IMR-90 (cell line): ENCODE results near the gene ACOT9. TPM values are rescaled to one million over a fixed set of nuclear protein-coding genes. Genes with fewer than 3 reads are reported as not detected.
"Not testable (repeated sequence)": the region's sequence is repeated elsewhere in the genome, so short reads cannot be mapped to it uniquely, and the experiment has no call there.

Experiments
- ATAC-seq: fragments of 200-7000 bp; cut with Tn5 transposase; 2 replicates; pipeline ENCODE4 v1.9.1; 2020; ENCODE audit warnings: low read depth, mild to moderate bottlenecking, moderate library complexity
- BruUV-seq: library from RNA; stranded (reverse); fragments of 400-500 nt; replicated peaks from 2 replicates; lab custom pipeline; 2021; lab: Mats Ljungman, UMichigan
- CTCF ChIA-PET: fragments of 300-600 bp; formaldehyde crosslinking; extraction: SDS; loops from one replicate; lab custom pipeline; 2021; ENCODE audit warnings: antibody characterized with exemption; lab: Yijun Ruan, JAX
- POLR2A ChIA-PET: fragments of 300-600 bp; sonication (Branson Sonifier 250); formaldehyde crosslinking; loops from one replicate; lab custom pipeline; 2022; ENCODE audit warnings: antibody characterized with exemption; ENCODE audit not compliant: unreplicated experiment; lab: Charles Lee
- DNase-seq: peaks from one replicate; pipeline ENCODE4 v3.0.0; 2013
- H2AFZ ChIP-seq: replicated peaks from 2 replicates; pipeline ENCODE3; 2013; ENCODE audit warnings: low read length, mild to moderate bottlenecking; ENCODE audit not compliant: poor library complexity
- H2AK5ac ChIP-seq: 2 replicates; pipeline ENCODE4 v1.6.1; 2013; ENCODE audit warnings: low read depth, low read length, inconsistent platforms
- H2AK9ac ChIP-seq: replicated peaks from 2 replicates; pipeline ENCODE3; 2013; ENCODE audit warnings: mild to moderate bottlenecking, low read depth, low read length, moderate library complexity; ENCODE audit not compliant: poor library complexity
- H2BK120ac ChIP-seq: 2 replicates; pipeline ENCODE4 v1.6.1; 2013; ENCODE audit warnings: low read depth, low read length, inconsistent platforms
- H2BK15ac ChIP-seq: 3 replicates; pipeline ENCODE4 v1.6.1; 2013; ENCODE audit warnings: low read depth, low read length, inconsistent platforms
- H2BK20ac ChIP-seq: 2 replicates; pipeline ENCODE4 v1.6.1; 2013; ENCODE audit warnings: low read depth, mild to moderate bottlenecking, inconsistent platforms, low read length, moderate library complexity
- H2BK5ac ChIP-seq: 2 replicates; pipeline ENCODE4 v1.6.1; 2013; ENCODE audit warnings: mild to moderate bottlenecking, low read depth, low read length, inconsistent platforms; ENCODE audit not compliant: poor library complexity, severe bottlenecking
- H3K14ac ChIP-seq: replicated peaks from 2 replicates; pipeline ENCODE4 v1.6.1; 2013; ENCODE audit warnings: low read depth, low read length, inconsistent platforms
- H3K18ac ChIP-seq: 2 replicates; pipeline ENCODE4 v1.6.1; 2013; ENCODE audit warnings: low read depth, low read length, control low read depth
- H3K23ac ChIP-seq: 2 replicates; pipeline ENCODE4 v1.6.1; 2013; ENCODE audit warnings: low read depth, low read length, inconsistent platforms
- H3K27ac ChIP-seq: 2 replicates; pipeline ENCODE4 v1.5.1; 2013; ENCODE audit warnings: mild to moderate bottlenecking, control low read depth, low read length; ENCODE audit not compliant: insufficient read depth
- H3K27me3 ChIP-seq: 2 replicates; pipeline ENCODE4 v1.6.1; 2013; ENCODE audit warnings: low read length; ENCODE audit not compliant: control insufficient read depth, insufficient read depth
- H3K36me3 ChIP-seq: 2 replicates; pipeline ENCODE4 v1.6.1; 2013; ENCODE audit warnings: low read length, mixed read lengths; ENCODE audit not compliant: control insufficient read depth, insufficient read depth
- H3K4ac ChIP-seq: 2 replicates; pipeline ENCODE4 v1.6.1; 2013; ENCODE audit warnings: low read depth, low read length, inconsistent platforms
- H3K4me1 ChIP-seq: 2 replicates; pipeline ENCODE4 v1.6.1; 2013; ENCODE audit warnings: low read length, mixed read lengths; ENCODE audit not compliant: control insufficient read depth, insufficient read depth
- H3K4me2 ChIP-seq: 2 replicates; pipeline ENCODE4 v1.6.1; 2013; ENCODE audit warnings: low read depth, mild to moderate bottlenecking, control low read depth, low read length, moderate library complexity
- H3K4me3 ChIP-seq: 2 replicates; pipeline ENCODE4 v1.5.1; 2013; ENCODE audit warnings: low read depth, mild to moderate bottlenecking, control low read depth, low read length, moderate library complexity; ENCODE audit not compliant: insufficient read depth
- H3K56ac ChIP-seq: 2 replicates; pipeline ENCODE4 v1.6.1; 2013; ENCODE audit warnings: low read length, inconsistent platforms; ENCODE audit not compliant: insufficient read depth; ENCODE audit errors: extremely low read depth
- H3K79me1 ChIP-seq, 2 experiments: 2 replicates each; pipeline ENCODE4 v1.6.1; 2013; ENCODE audit warnings: low read length in 2 of 2, inconsistent platforms in 1 of 2, low read depth in 1 of 2
- H3K9ac ChIP-seq: 2 replicates; pipeline ENCODE4 v1.6.1; 2013; ENCODE audit warnings: low read depth, low read length, control low read depth
- H3K9me1 ChIP-seq: 2 replicates; pipeline ENCODE4 v1.6.1; 2013; ENCODE audit warnings: low read length, inconsistent platforms; ENCODE audit not compliant: insufficient read depth
- H3K9me3 ChIP-seq: 2 replicates; pipeline ENCODE4 v1.6.1; 2013; ENCODE audit warnings: low read length; ENCODE audit not compliant: control insufficient read depth, insufficient read depth
- H4K20me1 ChIP-seq: 2 replicates; pipeline ENCODE4 v1.6.1; 2013; ENCODE audit warnings: low read length, inconsistent platforms; ENCODE audit not compliant: insufficient read depth
- H4K5ac ChIP-seq: 2 replicates; pipeline ENCODE4 v1.6.1; 2013; ENCODE audit warnings: mild to moderate bottlenecking, low read depth, low read length, control low read depth
- H4K8ac ChIP-seq, 2 experiments: 2 replicates each; pipeline ENCODE4 v1.6.1; 2013; ENCODE audit warnings: low read depth in 2 of 2, low read length in 2 of 2, control low read depth in 1 of 2, inconsistent platforms in 1 of 2
- H4K91ac ChIP-seq: 2 replicates; pipeline ENCODE4 v1.6.1; 2013; ENCODE audit warnings: low read depth, low read length, inconsistent platforms; ENCODE audit not compliant: insufficient read depth
- WGBS, 2 experiments: methylation state at CpG; one replicate each; pipeline versions ENCODE4 v1.1.5 to v1.1.7; 2013; ENCODE audit warnings: missing lambda C conversion rate in 2 of 2; ENCODE audit not compliant: insufficient read length in 1 of 2; ENCODE audit errors: extremely low coverage in 2 of 2; 5-methylcytosine and 5-hydroxymethylcytosine counted together
- dilution Hi-C: fragments of 300-500 bp; cut with HindIII; formaldehyde crosslinking; loops from one replicate; pipeline ENCODE4 v1.14.3; 2018; ENCODE audit warnings: low sequenced_read_pairs; ENCODE audit not compliant: unreplicated experiment
- in situ Hi-C: fragments of 300-500 bp; cut with MboI; formaldehyde crosslinking; loops from 3 replicates; pipeline ENCODE4 v1.14.3; 2019; ENCODE audit warnings: low sequenced_read_pairs, inconsistent platforms, mixed read lengths
- intact Hi-C: fragments of 100-400 bp; cut with micrococcal nuclease; formaldehyde crosslinking; loops from 2 replicates; pipeline ENCODE4 v1.10.0; 2022
- polyA plus RNA-seq, 3 experiments: library from polyadenylated mRNA; depleted of rRNA; stranded (reverse); fragments of >200 nt; gene quantifications; 2 replicates each; pipeline ENCODE4 v1.2.3, GENCODE V29; 2012; ENCODE audit warnings: low replicate concordance in 1 of 3
- total RNA-seq: library from RNA; depleted of rRNA; stranded (reverse); fragments of >200 nt; gene quantifications from 2 replicates; pipeline ENCODE4 v1.2.3, GENCODE V29; 2012

ACOT9 gene
- total and polyA plus RNA-seq, 2 of the 4 experiments (the other 2 are of a cell fraction), result 43.5 to 47.3 TPM

DNA sequence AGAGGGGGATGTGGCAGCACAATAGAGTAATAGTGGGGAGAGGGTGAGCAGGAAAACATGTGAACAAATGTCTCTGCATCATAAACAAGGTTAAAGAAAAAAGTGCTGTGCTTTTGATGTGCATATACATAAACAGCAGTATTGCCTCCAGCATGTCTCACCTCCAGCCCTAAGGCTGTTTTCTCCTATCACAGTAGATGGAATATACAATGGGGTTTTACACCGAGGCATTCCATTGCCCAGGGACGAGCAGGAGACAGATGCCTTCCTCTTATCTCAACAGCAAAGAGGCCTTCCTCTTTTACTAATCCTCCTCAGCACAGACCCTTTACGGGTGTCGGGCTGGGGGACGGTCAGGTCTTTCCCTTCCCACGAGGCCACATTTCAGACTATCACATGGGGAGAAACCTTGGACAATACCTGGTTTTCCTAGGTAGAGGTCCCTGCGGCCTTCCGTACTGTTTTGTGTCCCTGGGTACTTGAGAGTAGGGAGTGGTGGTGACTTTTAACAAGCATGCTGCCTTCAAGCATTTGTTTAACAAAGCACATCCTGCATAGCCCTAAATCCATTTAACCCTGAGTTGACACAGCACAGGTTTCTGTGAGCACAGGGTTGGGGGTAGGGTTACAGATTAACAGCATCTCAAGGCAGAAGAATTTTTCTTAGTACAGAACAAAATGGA lies 82.9 kb downstream of the ACOT9 start:
- H4K91ac ChIP-seq, H2AFZ ChIP-seq, H3K4me3 ChIP-seq, H2BK5ac ChIP-seq, H2BK15ac ChIP-seq, H3K4me1 ChIP-seq, H4K20me1 ChIP-seq, H3K36me3 ChIP-seq, H2AK9ac ChIP-seq, POLR2A ChIA-PET, BruUV-seq, H3K9me3 ChIP-seq, H3K79me1 ChIP-seq, DNase-seq, H4K5ac ChIP-seq, CTCF ChIA-PET, H3K23ac ChIP-seq, dilution Hi-C loops, H2AK5ac ChIP-seq, intact Hi-C loops, H2BK20ac ChIP-seq, H3K56ac ChIP-seq, H3K4me2 ChIP-seq, ATAC-seq, H3K18ac ChIP-seq, H3K27me3 ChIP-seq, in situ Hi-C loops, H3K9me1 ChIP-seq, H3K4ac ChIP-seq, H2BK120ac ChIP-seq, H3K14ac ChIP-seq, H3K9ac ChIP-seq, H4K8ac ChIP-seq, H3K27ac ChIP-seq: not testable (repeated sequence)
- WGBS, 2 experiments, result no CpG with 5 or more reads among the region's 8 CpGs
